CD4-positive, alpha-beta T cell treated with Interleukin-10 for 1 hour (primary cell): ENCODE results near the gene RXFP4.
"Not testable (repeated sequence)": the region's sequence is repeated elsewhere in the genome, so short reads cannot be mapped to it uniquely, and the experiment has no call there.

Experiments used
- DNase-seq: peaks from one replicate; pipeline ENCODE4 v3.0.0-alpha.2; 2020

Gene RXFP4

GRCh38 chr1:155940993-155941844, at the start of gene RXFP4:
Gene RXFP4, plus strand, starts transcription at chr1:155941638. Its CDS starts 72 bp downstream, at chr1:155941710.
- no peak for DNase-seq

GRCh38 chr1:155892796-155893195, 48.6 kb upstream of the RXFP4 start:
- no peak for DNase-seq

- DNase-seq = peak; percentile 38
These were observed 47.9 kb upstream of the RXFP4 start for GRCh38 chr1:155893389-155894142.

- DNase-seq = not testable (repeated sequence)
These were observed 45.8 kb upstream of the RXFP4 start for GRCh38 chr1:155895617-155896016.

GRCh38 chr1:155896476-155896875, 45.0 kb upstream of the RXFP4 start:
- not testable (repeated sequence) for DNase-seq

- no peak for DNase-seq
These were observed 43.7 kb upstream of the RXFP4 start for GRCh38 chr1:155897746-155898145.

GRCh38 chr1:155898888-155899287, 42.5 kb upstream of the RXFP4 start:
- no peak for DNase-seq

- no peak for DNase-seq
These were observed 41.8 kb upstream of the RXFP4 start for GRCh38 chr1:155899683-155900082.

- no peak for DNase-seq
These were observed 41.3 kb upstream of the RXFP4 start for GRCh38 chr1:155900161-155900560.

GRCh38 chr1:155904261-155904660, 37.2 kb upstream of the RXFP4 start:
- DNase-seq = no peak

- peak; percentile 25 for DNase-seq
These were observed 31.5 kb upstream of the RXFP4 start for GRCh38 chr1:155909894-155910293.

- DNase-seq = peak; percentile 35
These were observed 30.8 kb upstream of the RXFP4 start for GRCh38 chr1:155910621-155911121.

- peak; percentile 89 for DNase-seq
These were observed 30.0 kb upstream of the RXFP4 start, which contains the start of gene RIT1 for GRCh38 chr1:155911156-155912055. Gene RIT1, minus strand, starts transcription at chr1:155911349. Its CDS starts 588 bp downstream, at chr1:155910761.

GRCh38 chr1:155912056-155912536, 29.3 kb upstream of the RXFP4 start:
- no peak for DNase-seq

- no peak for DNase-seq
These were observed 27.3 kb upstream of the RXFP4 start for GRCh38 chr1:155913969-155914757.

GRCh38 chr1:155918660-155919059, 22.8 kb upstream of the RXFP4 start:
- no peak for DNase-seq

- DNase-seq = no peak
These were observed 21.6 kb upstream of the RXFP4 start for GRCh38 chr1:155919801-155920200.

GRCh38 chr1:155920717-155921116, 20.7 kb upstream of the RXFP4 start:
- no peak for DNase-seq

- DNase-seq = no peak
These were observed 15.9 kb upstream of the RXFP4 start for GRCh38 chr1:155925506-155925905.

- DNase-seq = no peak
These were observed 12.4 kb upstream of the RXFP4 start for GRCh38 chr1:155929057-155929456.

- not testable (repeated sequence) for DNase-seq
These were observed 10.7 kb upstream of the RXFP4 start for GRCh38 chr1:155930725-155931124.
